A673 (cell line): Measurements from ENCODE around the gene ADAMTS14.

ENCODE experiments used
- CTCF ChIP-seq: fragments of 300-800, 200-600 bp; sonication (generic); conservative IDR thresholded peaks from 2 replicates; pipeline ENCODE4 v1.5.1; 2017; ENCODE audit warnings: low read depth, mild to moderate bottlenecking, antibody characterized with exemption, low read length, moderate library complexity, mixed read lengths
- EZH2 ChIP-seq: fragments of 200-600 bp; sonication (generic); IDR thresholded peaks from 2 replicates; pipeline ENCODE4 v1.6.1; 2017; ENCODE audit warnings: borderline replicate concordance, low read depth, mild to moderate bottlenecking, mixed read lengths, antibody characterized with exemption, low read length; ENCODE audit not compliant: poor library complexity, severe bottlenecking

DNA sequence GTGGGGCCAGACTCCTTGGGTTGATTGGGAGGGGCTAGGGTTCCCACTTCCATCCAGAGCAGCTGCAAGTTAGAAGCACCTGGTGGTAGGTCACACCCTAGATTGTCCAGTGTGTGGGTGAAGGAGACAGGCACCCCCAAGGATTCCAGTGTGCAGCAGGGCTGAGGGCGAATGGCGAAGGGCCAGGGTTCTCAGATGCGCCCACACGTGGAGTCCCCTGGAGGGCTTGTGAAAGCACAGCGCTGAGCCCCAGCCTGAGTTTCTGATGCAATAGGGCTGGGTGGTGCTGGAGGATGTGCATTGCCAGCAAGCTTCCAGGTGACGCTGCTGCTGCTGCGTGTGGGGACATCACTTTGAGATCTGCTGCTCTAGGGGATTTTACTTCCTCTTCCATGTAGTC, 87.5 kb downstream of the ADAMTS14 start:
- TF ChIP-seq CTCF = no peak
- TF ChIP-seq EZH2 = no peak
